ENCODE results near the gene KLK8. TPM values are rescaled to one million over a fixed set of nuclear protein-coding genes. Genes with fewer than 3 reads are reported as not detected.

Gene KLK8
- total RNA-seq, 1 experiment from 2014 or later = 4.4 TPM

GRCh38 chr19:50968716-50969412 is 32.5 kb downstream of the KLK8 start (continued):
- no peak for TF ChIP-seq CDX4 (CRISPR knock-in tag; IDR thresholded peaks at IDR 0.05; ENCODE audit: borderline replicate concordance)
- TF ChIP-seq MXD4 (CRISPR knock-in tag; IDR thresholded peaks at IDR 0.05; ENCODE audit: borderline replicate concordance) = no peak
- TF ChIP-seq NR3C1 (CRISPR knock-in tag; conservative IDR thresholded peaks at IDR 0.05; ENCODE audit: low read depth) = no peak
- TF ChIP-seq ZBTB21 (CRISPR knock-in tag; IDR thresholded peaks at IDR 0.05; ENCODE audit: borderline replicate concordance) = no peak
- no peak for TF ChIP-seq ZNF671 (CRISPR knock-in tag; IDR thresholded peaks at IDR 0.05)
- no peak for TF ChIP-seq ZNF416 (CRISPR knock-in tag; IDR thresholded peaks at IDR 0.05)
- TF ChIP-seq MAX (CRISPR knock-in tag; IDR thresholded peaks at IDR 0.05) = no peak
- no peak for TF ChIP-seq AFF4 (CRISPR knock-in tag; IDR thresholded peaks at IDR 0.05; ENCODE audit: borderline replicate concordance)
- no peak for TF ChIP-seq SP1 (CRISPR knock-in tag; conservative IDR thresholded peaks at IDR 0.05)
- TF ChIP-seq PRDM15 (CRISPR knock-in tag; IDR thresholded peaks at IDR 0.05) = no peak
- no peak for TF ChIP-seq HMGXB4 (CRISPR knock-in tag; IDR thresholded peaks at IDR 0.05)

GRCh38 chr19:50967929-50968715 is 33.3 kb downstream of the KLK8 start:
- Mint-ChIP-seq H3K9me3 (peaks cover 8% of the 10 kb centered on the region; the same call in 1 of the 2 replicates), H3K4me3 (no peak overlapping the region), H3K27ac (no peak overlapping the region), H3K4me1 (peaks cover 22% of the 10 kb centered on the region), H3K36me3 (no peaks in the 10 kb centered on the region), H3K27me3 (ENCODE audit: low read depth) (peaks cover 18% of the 10 kb centered on the region)
- ATAC-seq (peak; percentile 31), DNase-seq (ENCODE audit: low spot score) (no peak)
- ChIA-PET POLR2A (interaction anchor here (0.6 kb wide), 1 partner anchor 154 kb away, joined by 6 read pairs; no protein-coding TSS in a partner anchor), CTCF (interaction anchor here (0.6 kb wide), 1 partner anchor 51 kb away, joined by 5 read pairs; no protein-coding TSS in a partner anchor)
- TF ChIP-seq PRDM15 (CRISPR knock-in tag; IDR thresholded peaks at IDR 0.05) (no peak), GABPB1 (CRISPR knock-in tag; IDR thresholded peaks at IDR 0.05) (no peak), AFF4 (CRISPR knock-in tag; IDR thresholded peaks at IDR 0.05; ENCODE audit: borderline replicate concordance) (no peak), SMAD4 (CRISPR knock-in tag; IDR thresholded peaks at IDR 0.05) (no peak), IRF2 (CRISPR knock-in tag; IDR thresholded peaks at IDR 0.05; ENCODE audit: borderline replicate concordance, low read depth) (no peak), NR1H2 (CRISPR knock-in tag; IDR thresholded peaks at IDR 0.05) (no peak)

Data from WTC11 (cell line).